ENCODE results near the gene HLF. TPM values are rescaled to one million over a fixed set of nuclear protein-coding genes. Genes with fewer than 3 reads are reported as not detected.

Gene HLF
- total and polyA plus RNA-seq, 2 donors (not counting 3 experiments of a cell fraction or from before 2014, with no cell fraction given), result not detected

DNA sequence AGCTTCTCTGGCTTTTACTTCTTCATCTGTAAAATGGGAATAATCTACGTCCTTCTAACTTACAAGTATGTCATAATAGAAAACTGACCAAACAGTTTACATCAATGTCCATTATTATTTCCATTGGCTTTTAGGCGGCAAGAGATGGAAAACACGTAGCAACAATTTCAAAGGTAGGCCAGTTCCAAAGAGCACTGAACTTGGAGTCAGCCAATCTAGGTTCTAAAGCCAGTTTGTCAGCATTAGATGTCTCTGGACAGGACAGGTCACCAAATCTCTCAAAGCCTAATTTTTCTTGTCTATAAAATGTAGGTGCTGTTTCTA, 17.6 kb downstream of the HLF start:
- Histone ChIP-seq H3K27ac (ENCODE audit: insufficient read depth, low read depth, low read length) (no peak overlapping the region), H3K4me3 (replicated peaks in 1 of 3; ENCODE audit: insufficient read depth in 1 of 3, low read depth in 1 of 3, low read length in 3 of 3) (no peak overlapping the region), H3K4me2 (ENCODE audit: insufficient read depth, low read length) (no peak overlapping the region), H3K27me3 (ENCODE audit: control insufficient read depth in 2 of 2, insufficient read depth in 2 of 2, low read length in 2 of 2) (peaks cover 0 to 2% of the 10 kb centered on the region in 2 experiments), H3K9me3 (replicated peaks; ENCODE audit: control insufficient read depth, insufficient read depth, low read length) (no peaks in the 10 kb centered on the region), H3K36me3 (ENCODE audit: control insufficient read depth in 2 of 2, extremely low read depth in 1 of 2, insufficient read depth in 2 of 2, low read length in 2 of 2) (no peaks in the 10 kb centered on the region), H2AFZ (ENCODE audit: low read depth, low read length) (no peak overlapping the region), H3K9ac (replicated peaks; ENCODE audit: extremely low read depth, insufficient read depth, low read length) (no peak overlapping the region), H3K79me2 (ENCODE audit: control insufficient read depth, insufficient read depth, low read length) (no peaks in the 10 kb centered on the region), H4K20me1 (replicated peaks; ENCODE audit: control insufficient read depth, extremely low read depth, insufficient read depth, low read length) (no peaks in the 10 kb centered on the region), H3K4me1 (ENCODE audit: control insufficient read depth, extremely low read depth, insufficient read depth, low read length) (no peaks in the 10 kb centered on the region), H3K9me1 (replicated peaks; ENCODE audit: control insufficient read depth, extremely low read depth, insufficient read depth, low read length) (no peaks in the 10 kb centered on the region)
- no peak for TF ChIP-seq EZH2 (IDR thresholded peaks at IDR 0.05; ENCODE audit: borderline replicate concordance, low read depth, low read length, severe bottlenecking)
- no peak for TF ChIP-seq POLR2A (IDR thresholded peaks at IDR 0.05; ENCODE audit: low read depth, low read length)
- no peak for TF ChIP-seq FOS (IDR thresholded peaks at IDR 0.05; ENCODE audit: borderline replicate concordance, insufficient read depth, low read length)
- no peak for TF ChIP-seq POLR2AphosphoS5 (IDR thresholded peaks at IDR 0.05; ENCODE audit: insufficient read depth, low read depth, low read length)
- TF ChIP-seq, protein P1, sequence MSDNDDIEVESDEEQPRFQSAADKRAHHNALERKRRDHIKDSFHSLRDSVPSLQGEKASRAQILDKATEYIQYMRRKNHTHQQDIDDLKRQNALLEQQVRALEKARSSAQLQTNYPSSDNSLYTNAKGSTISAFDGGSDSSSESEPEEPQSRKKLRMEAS (IDR thresholded peaks at IDR 0.05; ENCODE audit: insufficient read depth, insufficient read length), result no peak
- TF ChIP-seq, protein P2, sequence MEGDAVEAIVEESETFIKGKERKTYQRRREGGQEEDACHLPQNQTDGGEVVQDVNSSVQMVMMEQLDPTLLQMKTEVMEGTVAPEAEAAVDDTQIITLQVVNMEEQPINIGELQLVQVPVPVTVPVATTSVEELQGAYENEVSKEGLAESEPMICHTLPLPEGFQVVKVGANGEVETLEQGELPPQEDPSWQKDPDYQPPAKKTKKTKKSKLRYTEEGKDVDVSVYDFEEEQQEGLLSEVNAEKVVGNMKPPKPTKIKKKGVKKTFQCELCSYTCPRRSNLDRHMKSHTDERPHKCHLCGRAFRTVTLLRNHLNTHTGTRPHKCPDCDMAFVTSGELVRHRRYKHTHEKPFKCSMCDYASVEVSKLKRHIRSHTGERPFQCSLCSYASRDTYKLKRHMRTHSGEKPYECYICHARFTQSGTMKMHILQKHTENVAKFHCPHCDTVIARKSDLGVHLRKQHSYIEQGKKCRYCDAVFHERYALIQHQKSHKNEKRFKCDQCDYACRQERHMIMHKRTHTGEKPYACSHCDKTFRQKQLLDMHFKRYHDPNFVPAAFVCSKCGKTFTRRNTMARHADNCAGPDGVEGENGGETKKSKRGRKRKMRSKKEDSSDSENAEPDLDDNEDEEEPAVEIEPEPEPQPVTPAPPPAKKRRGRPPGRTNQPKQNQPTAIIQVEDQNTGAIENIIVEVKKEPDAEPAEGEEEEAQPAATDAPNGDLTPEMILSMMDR (IDR thresholded peaks at IDR 0.05; ENCODE audit: extremely low read depth in 1 of 2, insufficient read depth in 1 of 2, low read depth in 1 of 2, low read length in 2 of 2), result no peak
- TF ChIP-seq GATA2 (IDR thresholded peaks at IDR 0.05; ENCODE audit: insufficient read depth, insufficient read length, low read depth, low read length), result no peak
- no peak for TF ChIP-seq JUN (IDR thresholded peaks at IDR 0.05; ENCODE audit: borderline replicate concordance, insufficient read depth, insufficient read length, low read depth)
- no peak for TF ChIP-seq MYC (IDR thresholded peaks at IDR 0.05; ENCODE audit: low read depth, low read length)
- no peak for FAIRE-seq
- intact Hi-C loops (cut with micrococcal nuclease), result no loop called here
- no TSS peak for BruUV-seq (replicated peaks)
- DNase-seq (ENCODE audit: low read depth, low spot score), result no peak
- ChIA-PET CTCF (interaction anchor here (1.2 kb wide), 1 partner anchor 12 kb away, joined by 3 read pairs; no protein-coding TSS in a partner anchor), POLR2A (no interaction called here)
- dilution Hi-C loops (cut with MboI; ENCODE audit: extremely low pct_ligation_motif_present, low sequenced_read_pairs), result no loop called here

All from endothelial cell of umbilical vein (primary cell).